CMK (cell line): Measurements from ENCODE around the gene CNOT6L.

Experiments
- DNase-seq: peaks from one replicate; pipeline ENCODE4 v3.0.0-alpha.2; 2010; ENCODE audit warnings: low read depth

Gene CNOT6L

GRCh38 chr4:77820649-77821561, 1.7 kb upstream of the CNOT6L start:
- DNase-seq = no peak

- DNase-seq = peak; percentile 72
Observed at GRCh38 chr4:77819843-77820648, 878 bp upstream of the CNOT6L start.

DNA sequence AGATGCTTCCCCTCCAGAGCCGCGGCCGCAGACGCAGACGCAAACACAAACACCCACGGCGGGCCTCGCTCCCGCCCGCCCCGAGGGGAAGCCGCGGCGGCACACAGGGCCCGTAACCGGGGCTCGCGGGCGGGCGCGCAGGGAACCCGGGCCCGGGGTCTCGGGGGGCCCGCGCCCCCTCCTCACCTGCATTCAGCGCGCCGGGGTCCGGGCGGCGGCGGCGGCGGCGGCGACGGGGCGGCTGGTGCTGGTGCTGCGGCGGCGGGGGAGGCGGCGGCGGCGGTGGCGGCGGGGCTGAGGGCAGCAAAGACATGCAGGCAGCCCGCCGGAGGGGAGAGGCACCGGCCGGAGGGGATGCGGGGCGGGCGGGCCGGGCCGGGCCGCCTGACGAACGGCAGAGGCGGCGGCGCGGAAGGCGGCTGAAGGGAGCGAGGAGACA, 255 bp upstream of the CNOT6L start:
- no peak for DNase-seq

- DNase-seq = peak; percentile 72
Observed at GRCh38 chr4:77818073-77818601, 1.0 kb downstream of the CNOT6L start.

DNA sequence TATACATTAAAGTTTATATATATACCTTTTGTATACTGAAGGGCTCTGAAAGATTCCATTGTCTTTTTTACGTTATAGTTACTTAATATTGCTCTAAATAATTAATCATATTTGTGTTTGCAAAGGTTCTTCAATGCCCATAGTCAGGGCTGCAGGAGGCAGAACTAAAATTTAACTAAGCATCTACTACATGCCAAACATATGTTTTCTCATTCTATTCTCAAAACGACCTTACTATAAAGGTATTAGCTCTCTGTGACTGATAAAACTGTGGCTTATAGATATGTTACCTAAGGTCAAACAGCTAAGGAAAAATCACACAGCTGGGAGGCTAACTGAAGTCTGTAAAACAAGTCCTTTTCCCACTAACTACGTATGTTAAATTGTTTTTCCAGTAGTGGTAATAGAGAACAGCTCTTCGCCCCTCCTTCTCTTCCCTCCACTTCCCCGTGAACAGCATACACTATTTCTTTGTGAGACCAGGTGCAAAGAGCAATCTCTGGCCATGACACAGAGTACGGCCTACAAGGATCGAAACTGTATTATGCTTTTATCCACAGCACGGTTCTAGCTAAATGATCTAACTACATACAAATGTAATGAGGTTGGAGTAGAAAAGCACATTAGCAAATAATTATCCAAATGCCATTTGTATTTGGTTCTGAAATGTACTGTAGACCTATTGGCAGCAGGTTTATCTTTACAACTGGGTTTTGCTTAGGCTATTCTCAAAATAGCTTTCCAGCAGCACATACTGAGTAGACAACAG, 1.7 kb downstream of the CNOT6L start:
- DNase-seq = no peak

DNA sequence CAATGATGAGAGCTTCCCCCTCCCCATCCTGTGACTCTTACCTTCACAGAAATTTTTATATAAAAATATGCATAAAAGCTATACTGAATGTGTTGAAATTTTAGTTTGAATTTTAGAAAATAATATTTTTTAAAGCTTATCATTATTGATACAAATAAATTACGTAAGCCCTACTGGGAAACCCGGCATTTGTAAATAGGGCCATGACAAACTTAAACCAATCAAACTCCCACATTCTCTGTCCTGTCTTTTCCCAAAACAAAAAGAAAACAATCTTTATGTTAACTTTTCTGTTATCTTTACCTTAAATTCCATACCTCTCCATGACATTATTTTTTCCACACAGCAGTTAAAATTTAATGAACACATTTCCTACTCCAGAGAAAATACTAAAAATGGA, 2.6 kb downstream of the CNOT6L start:
- no peak for DNase-seq

GRCh38 chr4:77815636-77816035, 3.5 kb downstream of the CNOT6L start:
- no peak for DNase-seq

GRCh38 chr4:77805840-77806239, 13.3 kb downstream of the CNOT6L start:
- DNase-seq = no peak

GRCh38 chr4:77804471-77804870, 14.7 kb downstream of the CNOT6L start:
- DNase-seq = no peak

- DNase-seq = no peak
Observed at GRCh38 chr4:77802402-77802801, 16.8 kb downstream of the CNOT6L start.

DNA sequence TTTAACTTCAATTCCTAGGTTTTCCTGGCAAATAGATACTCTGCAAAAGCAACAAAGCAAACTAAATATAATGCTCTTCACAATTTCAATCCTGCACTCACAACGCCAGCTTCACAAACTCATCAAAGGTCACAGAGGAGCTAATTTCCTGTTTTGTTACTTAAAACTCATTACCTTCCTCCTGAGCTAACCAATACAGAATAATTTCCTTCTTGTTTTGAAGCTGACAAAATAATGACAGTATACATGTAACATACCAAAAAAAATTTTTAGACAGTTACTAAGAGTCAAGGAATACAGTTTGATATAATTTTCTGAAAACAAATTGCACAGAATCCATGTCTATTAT, 17.9 kb downstream of the CNOT6L start:
- DNase-seq = no peak

DNA sequence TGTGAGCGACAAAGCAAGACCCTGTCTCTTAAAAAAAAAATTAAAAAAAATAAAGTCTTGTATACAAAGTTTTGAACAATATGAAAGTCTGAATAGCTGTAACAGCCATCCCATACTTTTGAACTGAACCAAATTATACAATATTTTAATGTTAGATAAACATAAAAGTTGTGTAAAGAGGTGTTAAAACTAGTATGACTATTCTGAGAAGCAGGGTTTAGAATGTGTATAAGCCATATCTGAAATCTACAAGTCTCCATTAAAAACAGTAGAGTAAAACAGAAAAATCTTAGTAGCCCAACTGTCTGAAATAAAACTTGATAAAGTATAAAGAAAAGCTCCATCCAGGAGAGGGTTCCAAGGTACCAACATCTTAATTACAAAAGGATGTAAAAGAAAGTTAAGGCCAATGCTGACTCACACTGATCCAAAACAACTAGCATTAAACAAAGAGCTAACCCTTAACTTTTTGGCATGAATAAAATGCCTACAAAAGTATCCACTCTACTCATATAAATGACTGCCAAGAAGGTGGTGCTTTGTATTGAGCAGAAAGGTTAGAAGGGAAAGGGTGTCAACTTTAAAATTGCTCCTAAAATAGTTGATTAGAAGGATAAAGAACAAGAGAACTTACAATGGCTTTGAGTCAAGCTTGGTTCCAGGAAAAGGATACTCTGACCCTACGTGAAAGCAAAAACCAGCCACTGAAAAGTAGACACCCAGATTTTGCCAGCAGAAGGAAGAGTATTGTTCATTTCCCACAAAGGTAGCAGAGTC, 18.5 kb downstream of the CNOT6L start:
- DNase-seq = no peak

DNA sequence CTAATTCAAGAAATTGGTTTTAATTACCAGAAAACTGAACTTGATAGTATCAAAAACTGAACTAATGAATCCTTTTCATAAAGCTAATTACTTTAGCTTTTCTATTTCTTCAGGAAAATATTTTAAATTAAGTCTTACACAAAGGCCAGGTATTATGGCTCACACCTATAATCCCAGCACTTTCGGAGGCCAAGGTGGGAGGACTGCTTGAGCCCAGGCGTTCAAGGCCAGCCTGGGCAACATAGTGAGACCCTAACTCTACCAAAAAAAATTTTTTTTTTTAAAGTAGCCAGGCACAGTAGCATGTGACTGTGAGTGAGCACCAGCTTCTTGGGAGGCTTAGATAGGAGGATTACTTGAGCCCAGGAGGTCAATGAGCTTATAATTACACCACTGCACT, 19.1 kb downstream of the CNOT6L start:
- DNase-seq = no peak

DNA sequence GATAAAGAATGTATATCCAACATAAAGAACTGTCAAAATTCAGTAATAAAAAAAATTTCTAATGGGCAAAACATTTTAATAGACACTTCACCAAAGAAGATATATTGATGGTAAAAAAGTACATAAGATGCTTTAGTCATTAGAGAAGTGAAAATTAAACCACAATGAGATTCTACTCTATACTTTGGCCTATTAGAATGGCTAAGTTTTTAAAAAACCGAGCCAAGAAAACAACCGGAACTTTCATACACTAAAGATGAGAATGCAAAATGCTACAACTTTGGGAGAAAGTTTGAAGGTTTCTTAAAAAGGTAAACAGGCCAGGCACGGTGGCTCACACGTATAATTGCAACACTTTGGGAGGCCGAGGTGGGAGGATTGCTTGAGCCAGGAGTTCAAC, 20.8 kb downstream of the CNOT6L start:
- no peak for DNase-seq

GRCh38 chr4:77797239-77797638, 21.9 kb downstream of the CNOT6L start:
- DNase-seq = no peak

- no peak for DNase-seq
Observed at GRCh38 chr4:77795326-77795725, 23.8 kb downstream of the CNOT6L start.

- no peak for DNase-seq
Observed at GRCh38 chr4:77790146-77790545, 29.0 kb downstream of the CNOT6L start.

- no peak for DNase-seq
Observed at GRCh38 chr4:77788990-77789389, 30.2 kb downstream of the CNOT6L start.

DNA sequence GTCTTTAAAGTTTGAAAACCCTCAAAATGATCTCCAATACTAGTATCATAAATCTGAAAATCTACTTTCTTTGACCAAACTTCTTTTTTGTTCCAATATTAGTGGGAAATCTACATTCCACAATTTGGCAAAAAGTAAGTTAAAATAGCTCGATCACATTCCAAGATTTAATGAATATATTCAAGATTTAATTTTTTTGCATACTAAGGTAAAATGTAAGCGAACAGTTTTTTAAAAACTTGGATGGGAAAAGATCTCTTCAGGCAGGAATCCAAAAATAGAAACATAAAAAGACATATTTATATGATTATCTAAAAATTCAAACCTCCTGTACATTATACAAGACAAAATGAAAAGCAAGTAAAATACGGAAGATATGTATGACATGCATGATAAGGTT, 31.2 kb downstream of the CNOT6L start:
- no peak for DNase-seq

DNA sequence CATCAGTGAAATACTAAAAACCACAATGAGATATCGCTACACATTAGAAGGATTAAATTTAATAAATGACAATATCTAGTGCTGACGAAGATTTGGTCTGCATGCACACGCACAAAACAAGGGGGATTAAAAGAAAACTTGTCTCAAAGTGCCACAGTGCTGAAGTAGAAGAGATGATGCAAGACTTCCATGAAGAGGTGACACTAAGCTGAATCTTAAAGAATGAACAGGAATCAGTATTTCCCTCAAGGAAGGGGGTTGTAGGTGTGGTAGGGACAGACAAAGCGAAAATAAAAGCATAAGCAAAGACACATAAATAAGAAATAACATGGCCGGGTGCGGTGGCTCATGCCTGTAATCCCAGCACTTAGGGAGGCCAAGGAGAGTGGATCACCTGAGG, 33.5 kb downstream of the CNOT6L start:
- no peak for DNase-seq

GRCh38 chr4:77783895-77784294, 35.3 kb downstream of the CNOT6L start:
- DNase-seq = no peak
